ENCODE results near the gene RNF175.

The RNF175 gene

GRCh38 chr4:153759407-153760316, at the start of gene RNF175:
Gene RNF175 (minus strand): TSS chr4:153760024. CDS start chr4:153759862, 162 bp downstream.
- no peak within 1 kb of the TSS for H3K27ac Mint-ChIP-seq
- H3K4me1 Mint-ChIP-seq: peaks cover 0 to 5% of the 10 kb centered on the region in 2 donors
- H3K27me3 Mint-ChIP-seq: peaks cover 51 to 53% of the 10 kb centered on the region in 2 donors
- peak; percentile 36 to 53 for ATAC-seq (replicated peaks)
- H3K36me3 Mint-ChIP-seq: no peaks in the 10 kb centered on the region
- peaks cover 0 to 2% of the 10 kb centered on the region in 2 donors for H3K9me3 Mint-ChIP-seq
- peak within 1 kb of the TSS; percentile 59 to 70 for H3K4me3 Mint-ChIP-seq
- no peak for DNase-seq

GRCh38 chr4:153809307-153809706, 49.5 kb upstream of the RNF175 start:
- no peak for DNase-seq
- Mint-ChIP-seq H3K27ac (no peak overlapping the region), H3K4me3 (no peak overlapping the region), H3K27me3 (peaks cover 14 to 25% of the 10 kb centered on the region in 2 donors), H3K4me1 (peaks cover 4 to 11% of the 10 kb centered on the region in 2 donors), H3K9me3 (peaks cover 0 to 2% of the 10 kb centered on the region in 2 donors), H3K36me3 (peaks cover 0 to 1% of the 10 kb centered on the region in 2 donors)
- peak; percentile 55 to 65 for ATAC-seq (replicated peaks)

GRCh38 chr4:153808175-153808574, 48.4 kb upstream of the RNF175 start:
- Mint-ChIP-seq H3K27ac (no peak overlapping the region), H3K27me3 (peaks cover 17 to 22% of the 10 kb centered on the region in 2 donors), H3K9me3 (peaks cover 0 to 2% of the 10 kb centered on the region in 2 donors), H3K4me1 (peaks cover 4 to 11% of the 10 kb centered on the region in 2 donors), H3K4me3 (no peak overlapping the region), H3K36me3 (peaks cover 0 to 1% of the 10 kb centered on the region in 2 donors)
- ATAC-seq (replicated peaks): no peak
- no peak for DNase-seq

DNA sequence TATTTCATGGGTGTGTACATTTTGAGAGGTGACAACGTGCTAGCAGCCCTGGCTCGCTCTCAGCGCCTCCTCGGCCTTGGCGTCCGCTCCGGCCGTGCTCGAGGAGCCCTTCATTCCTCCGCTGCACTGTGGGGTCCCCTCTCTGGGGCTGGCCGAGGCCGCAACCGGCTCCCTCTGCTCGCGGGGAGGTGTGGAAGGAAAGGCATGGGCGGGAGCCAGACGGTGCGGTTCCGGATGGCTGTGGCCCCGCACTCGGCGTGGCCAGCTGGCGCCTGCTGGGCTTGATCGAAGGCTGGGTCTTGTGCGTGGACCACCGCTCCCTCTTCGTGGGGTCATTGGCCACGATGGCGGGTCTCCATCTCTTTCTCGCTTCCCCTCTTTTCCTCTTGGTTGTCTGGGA, 46.2 kb upstream of the RNF175 start:
- Mint-ChIP-seq H3K4me3 (no peak overlapping the region), H3K9me3 (peaks cover 0 to 2% of the 10 kb centered on the region in 2 donors), H3K4me1 (peaks cover 4 to 11% of the 10 kb centered on the region in 2 donors), H3K27ac (no peak overlapping the region), H3K27me3 (peaks cover 22 to 30% of the 10 kb centered on the region in 2 donors), H3K36me3 (peaks cover 0 to 1% of the 10 kb centered on the region in 2 donors)
- DNase-seq (no peak), ATAC-seq (replicated peaks) (no peak)

- Mint-ChIP-seq H3K4me3 (no peak overlapping the region), H3K27ac (no peak overlapping the region)
These were observed 44.9 kb upstream of the RNF175 start for GRCh38 chr4:153804722-153805121.

DNA sequence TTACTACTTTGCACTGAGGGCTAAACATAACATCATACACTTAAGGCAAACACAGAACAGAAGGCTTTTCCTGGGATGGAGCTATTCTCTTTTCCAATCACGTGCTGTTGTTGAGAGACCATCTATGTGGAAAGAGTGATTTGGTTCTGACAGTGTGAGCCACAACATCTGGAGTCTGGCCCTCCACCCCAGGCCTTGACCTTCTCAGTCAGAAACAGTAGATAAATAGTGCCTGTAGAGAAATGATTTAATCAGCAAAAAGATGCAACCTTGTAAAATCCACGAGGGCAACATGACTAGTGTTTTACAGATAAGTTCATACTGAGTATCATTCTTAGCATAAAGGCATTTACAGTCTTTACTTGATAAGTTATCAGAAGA, 39.9 kb upstream of the RNF175 start:
- H3K36me3 Mint-ChIP-seq: no peaks in the 10 kb centered on the region
- H3K27me3 Mint-ChIP-seq: peaks cover 43 to 58% of the 10 kb centered on the region in 2 donors
- H3K27ac Mint-ChIP-seq: no peak overlapping the region
- ATAC-seq (replicated peaks) (no peak), DNase-seq (no peak)
- no peak overlapping the region for H3K4me3 Mint-ChIP-seq
- peaks cover 0 to 2% of the 10 kb centered on the region in 2 donors for H3K4me1 Mint-ChIP-seq
- no peaks in the 10 kb centered on the region for H3K9me3 Mint-ChIP-seq

More at GRCh38 chr4:153804722-153805121, 44.9 kb upstream of the RNF175 start:
- Mint-ChIP-seq H3K36me3 (peaks cover 0 to 1% of the 10 kb centered on the region in 2 donors), H3K9me3 (peaks cover 0 to 2% of the 10 kb centered on the region in 2 donors), H3K4me1 (peaks cover 2 to 5% of the 10 kb centered on the region in 2 donors), H3K27me3 (peaks cover 22 to 36% of the 10 kb centered on the region in 2 donors)
- DNase-seq (no peak), ATAC-seq (replicated peaks) (no peak)

- H3K4me3 Mint-ChIP-seq: no peak overlapping the region
- no peaks in the 10 kb centered on the region for H3K9me3 Mint-ChIP-seq
- DNase-seq (no peak), ATAC-seq (replicated peaks) (no peak)
- no peak overlapping the region for H3K27ac Mint-ChIP-seq
- H3K36me3 Mint-ChIP-seq: no peaks in the 10 kb centered on the region
- peaks cover 43 to 58% of the 10 kb centered on the region in 2 donors for H3K27me3 Mint-ChIP-seq
- peaks cover 0 to 2% of the 10 kb centered on the region in 2 donors for H3K4me1 Mint-ChIP-seq
These were observed 39.3 kb upstream of the RNF175 start for GRCh38 chr4:153798901-153799693.

DNA sequence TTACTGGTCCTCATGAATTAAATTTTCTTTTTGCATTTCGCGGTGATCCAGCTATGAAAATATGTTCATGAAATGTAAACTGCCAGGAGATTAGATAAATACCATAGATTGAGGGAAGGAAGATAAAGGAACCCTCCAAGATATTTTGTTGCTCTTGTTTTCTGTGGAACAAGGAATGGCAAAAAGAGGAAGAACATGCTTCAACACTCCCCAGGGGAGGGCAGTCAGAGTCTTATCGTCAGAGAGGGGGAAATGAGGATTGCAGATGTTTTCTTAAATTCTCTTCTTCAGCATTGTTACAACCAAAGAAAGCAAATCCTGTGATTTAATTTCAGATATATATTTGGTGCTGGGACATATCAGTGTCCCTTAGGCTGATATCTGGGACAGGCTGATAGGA, 38.6 kb upstream of the RNF175 start:
- peaks cover 0 to 2% of the 10 kb centered on the region in 2 donors for H3K4me1 Mint-ChIP-seq
- H3K27ac Mint-ChIP-seq: no peak overlapping the region
- no peaks in the 10 kb centered on the region for H3K36me3 Mint-ChIP-seq
- H3K9me3 Mint-ChIP-seq: no peaks in the 10 kb centered on the region
- no peak for ATAC-seq (replicated peaks)
- no peak for DNase-seq
- peaks cover 47 to 64% of the 10 kb centered on the region in 2 donors for H3K27me3 Mint-ChIP-seq
- H3K4me3 Mint-ChIP-seq: no peak overlapping the region

- ATAC-seq (replicated peaks): no peak
- H3K4me1 Mint-ChIP-seq: peaks cover 25 to 42% of the 10 kb centered on the region in 2 donors
- no peak overlapping the region for H3K27ac Mint-ChIP-seq
- peaks cover 0 to 1% of the 10 kb centered on the region in 2 donors for H3K36me3 Mint-ChIP-seq
- no peak for DNase-seq
- peaks cover 75 to 88% of the 10 kb centered on the region in 2 donors for H3K27me3 Mint-ChIP-seq
- H3K4me3 Mint-ChIP-seq: no peak overlapping the region
- no peaks in the 10 kb centered on the region for H3K9me3 Mint-ChIP-seq
These were observed 34.2 kb upstream of the RNF175 start for GRCh38 chr4:153794006-153794405.

DNA sequence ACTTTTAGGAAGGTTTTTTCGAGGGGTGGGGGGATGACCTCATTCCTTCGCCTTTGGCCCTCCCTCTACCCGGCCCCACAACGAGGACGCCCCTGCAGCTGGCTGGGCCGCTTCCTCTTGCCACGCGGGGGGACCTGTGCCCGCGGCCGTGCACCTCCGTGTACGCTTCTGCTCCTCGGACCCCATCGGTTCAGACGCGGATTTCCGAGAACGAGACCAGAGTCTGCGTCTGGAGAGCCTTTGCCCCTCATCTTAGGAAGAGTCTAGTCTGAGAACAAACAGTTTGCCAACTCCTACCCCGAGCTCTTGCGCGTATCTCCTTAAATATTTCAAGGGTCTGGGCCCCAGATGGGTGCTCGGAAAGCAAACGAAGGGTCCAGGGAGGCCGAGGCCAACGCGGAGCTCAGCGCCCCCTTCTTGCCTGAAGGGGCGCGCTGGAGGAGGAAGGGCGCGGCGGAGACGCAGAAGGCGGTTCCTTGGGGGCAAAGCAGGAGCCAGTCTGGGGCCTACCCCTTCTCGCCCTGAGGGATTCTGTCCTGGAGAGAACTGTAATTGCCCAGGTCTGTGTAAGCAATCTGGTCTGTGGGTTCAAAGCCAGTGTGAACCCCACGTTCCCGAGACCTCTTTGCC, 32.9 kb upstream of the RNF175 start:
- H3K9me3 Mint-ChIP-seq: no peaks in the 10 kb centered on the region
- H3K27me3 Mint-ChIP-seq: peaks cover 76 to 93% of the 10 kb centered on the region in 2 donors
- H3K36me3 Mint-ChIP-seq: peaks cover 1 to 3% of the 10 kb centered on the region in 2 donors
- H3K4me1 Mint-ChIP-seq: peaks cover 32 to 54% of the 10 kb centered on the region in 2 donors
- DNase-seq: no peak
- H3K27ac Mint-ChIP-seq: no peak overlapping the region
- peak overlapping the region; percentile 87 to 93 for H3K4me3 Mint-ChIP-seq
- peak; percentile 33 to 40 for ATAC-seq (replicated peaks)

GRCh38 chr4:153791746-153792617, 32.2 kb upstream of the RNF175 start:
- Mint-ChIP-seq H3K9me3 (no peaks in the 10 kb centered on the region), H3K27me3 (peaks cover 74 to 94% of the 10 kb centered on the region in 2 donors), H3K36me3 (peaks cover 1 to 3% of the 10 kb centered on the region in 2 donors), H3K4me1 (peaks cover 32 to 56% of the 10 kb centered on the region in 2 donors), H3K27ac (peak overlapping the region; percentile 84), H3K4me3 (peak overlapping the region; percentile 87 to 93)
- no peak for DNase-seq
- peak; percentile 24 to 36 for ATAC-seq (replicated peaks)

DNA sequence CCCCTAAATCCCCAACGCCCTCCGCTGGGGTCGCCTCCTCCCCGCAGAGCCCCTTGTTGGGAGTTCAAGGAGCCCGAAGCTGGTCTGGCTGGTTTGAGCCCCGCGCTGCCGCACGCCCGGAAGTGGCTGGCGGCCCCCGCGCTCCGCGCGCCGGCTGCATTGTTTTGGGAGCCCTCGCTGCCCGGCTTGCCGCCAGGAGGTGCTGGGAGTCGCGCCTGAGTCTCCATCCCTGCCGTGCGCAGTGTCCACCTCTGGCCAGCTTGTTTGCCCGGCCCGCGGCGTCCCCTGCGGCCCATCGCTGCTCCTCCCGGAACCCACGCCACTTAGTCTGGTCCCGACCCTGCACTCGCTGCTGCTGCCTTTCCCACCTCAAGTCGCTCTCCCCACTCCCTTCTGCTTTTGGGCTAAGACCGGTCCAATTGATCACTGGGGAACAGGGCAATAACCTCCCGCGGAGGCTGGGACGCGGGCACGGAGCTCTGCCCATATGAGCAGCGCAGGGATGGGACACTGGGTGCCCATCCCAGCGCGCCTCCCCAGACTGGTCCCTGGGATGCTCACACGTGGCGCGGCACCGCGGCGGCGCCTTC, 31.2 kb upstream of the RNF175 start:
- H3K27me3 Mint-ChIP-seq: peaks cover 68 to 97% of the 10 kb centered on the region in 2 donors
- H3K36me3 Mint-ChIP-seq: peaks cover 1 to 3% of the 10 kb centered on the region in 2 donors
- DNase-seq (no peak), ATAC-seq (replicated peaks) (peak; percentile 35 to 52)
- peaks cover 32 to 56% of the 10 kb centered on the region in 2 donors for H3K4me1 Mint-ChIP-seq
- peak overlapping the region; percentile 87 to 93 for H3K4me3 Mint-ChIP-seq
- no peaks in the 10 kb centered on the region for H3K9me3 Mint-ChIP-seq
- H3K27ac Mint-ChIP-seq: peak overlapping the region; percentile 84

DNA sequence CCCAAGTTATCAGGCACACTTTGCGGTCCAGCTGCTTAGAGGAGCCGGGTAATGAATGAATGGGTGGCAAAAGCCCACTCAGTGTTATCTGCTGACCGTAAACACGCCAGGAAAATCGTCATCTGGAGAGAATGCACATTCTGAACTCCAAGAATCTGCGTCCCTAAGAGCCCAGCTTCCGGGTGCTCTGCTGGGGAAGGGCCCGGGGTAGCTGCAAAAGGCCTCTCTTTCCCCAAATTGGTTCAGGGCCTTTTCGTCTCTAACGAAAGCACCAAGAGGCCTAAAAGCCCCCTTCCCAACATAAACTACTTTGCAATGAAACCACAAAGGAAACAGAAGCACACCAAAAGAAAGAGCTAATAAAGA, 30.7 kb upstream of the RNF175 start:
- DNase-seq (no peak), ATAC-seq (replicated peaks) (no peak)
- H3K27me3 Mint-ChIP-seq: peaks cover 68 to 100% of the 10 kb centered on the region in 2 donors
- H3K27ac Mint-ChIP-seq: no peak overlapping the region
- peaks cover 1 to 3% of the 10 kb centered on the region in 2 donors for H3K36me3 Mint-ChIP-seq
- H3K9me3 Mint-ChIP-seq: no peaks in the 10 kb centered on the region
- peaks cover 32 to 56% of the 10 kb centered on the region in 2 donors for H3K4me1 Mint-ChIP-seq
- H3K4me3 Mint-ChIP-seq: peak overlapping the region; percentile 48 to 93

Data from stimulated activated naive B cell treated with anti-CD40 and anti-IgM and Interleukin-4, amounts not matched to agents 10 μg/mL and 1 μg/mL and 100 μg/mL, for 72 hours (primary cell).